Upper lobe of left lung (tissue), 6 donors: ENCODE measurements around the gene CNTNAP5. TPM values are rescaled to one million over a fixed set of nuclear protein-coding genes. Genes with fewer than 3 reads are reported as not detected.

Source experiments
- ATAC-seq, 2 donors: fragments of 200-7000 bp; cut with Tn5 transposase; one replicate each; pipeline ENCODE4 v1.9.1; 2022; ENCODE audit warnings: mild to moderate bottlenecking in 2 of 2, moderate library complexity in 2 of 2; ENCODE audit not compliant: low FRiP score in 2 of 2
- DNase-seq, 2 donors: peaks; one replicate each; pipeline ENCODE4 v3.0.0-alpha.2; 2019 to 2020
- H3K27ac ChIP-seq, 4 donors: fragments of 200-600 bp; sonication (generic); one replicate each; pipeline ENCODE4 v1.5.1; 2016 to 2019
- H3K27me3 ChIP-seq, 4 donors: fragments of 200-600 bp; sonication (generic); one replicate each; pipeline ENCODE4 v1.5.1; 2017 to 2019
- H3K36me3 ChIP-seq, 4 donors: fragments of 200-600 bp; sonication (generic); one replicate each; pipeline ENCODE4 v1.5.1; 2016 to 2019
- H3K4me1 ChIP-seq, 4 donors: fragments of 200-600 bp; sonication (generic); one replicate each; pipeline ENCODE4 v1.5.1; 2018 to 2019
- H3K4me3 ChIP-seq, 4 donors: fragments of 200-600 bp; sonication (generic); one replicate each; pipeline ENCODE4 v1.5.1; 2017 to 2019; ENCODE audit warnings: mild to moderate bottlenecking in 2 of 4, moderate library complexity in 1 of 4
- H3K9me3 ChIP-seq, 4 donors: fragments of 200-600 bp; sonication (generic); one replicate each; pipeline ENCODE4 v1.5.1; 2018 to 2019
- CTCF ChIP-seq, 6 experiments: fragments of 450-650 bp in 4 of 6; fragments of 200-600 bp in 2 of 6; sonication (generic) in 2 of 6; IDR thresholded peaks; one replicate each; pipeline ENCODE4 v1.5.1; 2016 to 2019; ENCODE audit warnings: antibody characterized with exemption in 6 of 6
- EP300 ChIP-seq, 4 donors: sonication (generic); formaldehyde crosslinking; IDR thresholded peaks; one replicate each; pipeline ENCODE4 v1.5.1; 2017; ENCODE audit warnings: antibody characterized with exemption in 4 of 4, control low read depth in 2 of 4
- POLR2A ChIP-seq, 4 donors: fragments of 450-650 bp; IDR thresholded peaks; one replicate each; pipeline ENCODE4 v1.5.1; 2016 to 2017; ENCODE audit warnings: antibody characterized with exemption in 4 of 4, mild to moderate bottlenecking in 2 of 4
- POLR2AphosphoS5 ChIP-seq, 2 donors: sonication (generic); formaldehyde crosslinking; IDR thresholded peaks; one replicate each; pipeline ENCODE4 v1.5.1; 2017; ENCODE audit warnings: antibody characterized with exemption in 2 of 2
- WGBS, 2 donors: methylation state at CpG; one replicate each; pipeline ENCODE4 v1.1.5; 2017 to 2018; 5-methylcytosine and 5-hydroxymethylcytosine counted together
- total RNA-seq, 6 donors: library from RNA; depleted of rRNA in 4 of 6; stranded (reverse); fragments of >200 nt in 4 of 6; gene quantifications; one replicate each; pipeline versions ENCODE4 v1.1.0 to v1.2.1, GENCODE V29; 2016 to 2021
- donor health status: DM: no; HTN: no; CAD: no; lungs with moderate emphysema.
- donor health status: DM: no; HTN: yes; CAD: no; lungs with severe emphysema.

The CNTNAP5 gene
- total RNA-seq, 6 donors from 2014 or later: not detected

- Histone ChIP-seq H3K4me1 (no peaks in the 10 kb centered on the region), H3K9me3 (no peaks in the 10 kb centered on the region), H3K4me3 (no peak overlapping the region), H3K27ac (no peak overlapping the region), H3K27me3 (no peaks in the 10 kb centered on the region), H3K36me3 (no peaks in the 10 kb centered on the region)
- ATAC-seq (no peak), DNase-seq (no peak)
- WGBS, 2 donors: 50 to 52% methylated on average over 1 of the region's 1 CpG
- TF ChIP-seq EP300 (IDR thresholded peaks at IDR 0.05) (no peak), CTCF (IDR thresholded peaks at IDR 0.05) (no peak), POLR2AphosphoS5 (IDR thresholded peaks at IDR 0.05) (no peak), POLR2A (IDR thresholded peaks at IDR 0.05) (no peak)
These were observed 614.4 kb downstream of the CNTNAP5 start for GRCh38 chr2:124639524-124639923.

- Histone ChIP-seq H3K4me1 (no peaks in the 10 kb centered on the region), H3K9me3 (no peaks in the 10 kb centered on the region), H3K27ac (no peak overlapping the region), H3K36me3 (no peaks in the 10 kb centered on the region), H3K4me3 (no peak overlapping the region), H3K27me3 (no peaks in the 10 kb centered on the region)
- ATAC-seq (no peak), DNase-seq (peak in 1 of 2 donors; percentile 54)
- 86 to 90% methylated on average over 15 of the region's 15 CpGs for WGBS, 2 donors
- TF ChIP-seq CTCF (IDR thresholded peaks at IDR 0.05) (no peak), POLR2A (IDR thresholded peaks at IDR 0.05) (no peak), POLR2AphosphoS5 (IDR thresholded peaks at IDR 0.05) (no peak), EP300 (IDR thresholded peaks at IDR 0.05) (no peak)
These were observed 615.2 kb downstream of the CNTNAP5 start for GRCh38 chr2:124640221-124640750.

GRCh38 chr2:124646166-124646815 is 621.2 kb downstream of the CNTNAP5 start:
- no peak for DNase-seq
- Histone ChIP-seq H3K9me3 (no peaks in the 10 kb centered on the region), H3K27ac (no peak overlapping the region), H3K27me3 (no peaks in the 10 kb centered on the region), H3K4me3 (no peak overlapping the region), H3K4me1 (no peaks in the 10 kb centered on the region), H3K36me3 (no peaks in the 10 kb centered on the region)
- no peak for ATAC-seq
- TF ChIP-seq POLR2A (IDR thresholded peaks at IDR 0.05) (no peak), POLR2AphosphoS5 (IDR thresholded peaks at IDR 0.05) (no peak), CTCF (IDR thresholded peaks at IDR 0.05) (no peak), EP300 (IDR thresholded peaks at IDR 0.05) (no peak)
- 73 to 82% methylated on average over 4 of the region's 4 CpGs for WGBS, 2 donors

GRCh38 chr2:124647245-124647644 is 622.2 kb downstream of the CNTNAP5 start:
- Histone ChIP-seq H3K27me3 (no peaks in the 10 kb centered on the region), H3K4me1 (no peaks in the 10 kb centered on the region), H3K4me3 (no peak overlapping the region), H3K9me3 (no peaks in the 10 kb centered on the region), H3K36me3 (no peaks in the 10 kb centered on the region), H3K27ac (no peak overlapping the region)
- DNase-seq (no peak), ATAC-seq (no peak)
- TF ChIP-seq CTCF (IDR thresholded peaks at IDR 0.05): no peak
- no peak for TF ChIP-seq EP300 (IDR thresholded peaks at IDR 0.05)
- TF ChIP-seq POLR2A (IDR thresholded peaks at IDR 0.05): no peak
- TF ChIP-seq POLR2AphosphoS5 (IDR thresholded peaks at IDR 0.05): no peak
- 73 to 91% methylated on average over 3 of the region's 3 CpGs for WGBS, 2 donors

GRCh38 chr2:124647663-124648062 is 622.6 kb downstream of the CNTNAP5 start:
- no peak for TF ChIP-seq EP300 (IDR thresholded peaks at IDR 0.05)
- H3K27me3 ChIP-seq: no peaks in the 10 kb centered on the region
- WGBS, 2 donors: 88 to 94% methylated on average over 11 to 12 of the region's 12 CpGs
- H3K4me1 ChIP-seq: no peaks in the 10 kb centered on the region
- no peak overlapping the region for H3K27ac ChIP-seq
- H3K9me3 ChIP-seq: no peaks in the 10 kb centered on the region
- H3K4me3 ChIP-seq: no peak overlapping the region
- H3K36me3 ChIP-seq: no peaks in the 10 kb centered on the region
- ATAC-seq (no peak), DNase-seq (peak in 1 of 2 donors; percentile 18)
